HG03558 (cell line): ENCODE results near the gene LRFN3.

Experiments
- ATAC-seq: cut with Tn5 transposase; IDR thresholded peaks from one replicate; pipeline ENCODE4 v1.9.1; 2021; ENCODE audit warnings: moderate number of reproducible peaks; ENCODE audit not compliant: unreplicated experiment; ENCODE audit errors: extremely low read depth

Gene LRFN3

DNA sequence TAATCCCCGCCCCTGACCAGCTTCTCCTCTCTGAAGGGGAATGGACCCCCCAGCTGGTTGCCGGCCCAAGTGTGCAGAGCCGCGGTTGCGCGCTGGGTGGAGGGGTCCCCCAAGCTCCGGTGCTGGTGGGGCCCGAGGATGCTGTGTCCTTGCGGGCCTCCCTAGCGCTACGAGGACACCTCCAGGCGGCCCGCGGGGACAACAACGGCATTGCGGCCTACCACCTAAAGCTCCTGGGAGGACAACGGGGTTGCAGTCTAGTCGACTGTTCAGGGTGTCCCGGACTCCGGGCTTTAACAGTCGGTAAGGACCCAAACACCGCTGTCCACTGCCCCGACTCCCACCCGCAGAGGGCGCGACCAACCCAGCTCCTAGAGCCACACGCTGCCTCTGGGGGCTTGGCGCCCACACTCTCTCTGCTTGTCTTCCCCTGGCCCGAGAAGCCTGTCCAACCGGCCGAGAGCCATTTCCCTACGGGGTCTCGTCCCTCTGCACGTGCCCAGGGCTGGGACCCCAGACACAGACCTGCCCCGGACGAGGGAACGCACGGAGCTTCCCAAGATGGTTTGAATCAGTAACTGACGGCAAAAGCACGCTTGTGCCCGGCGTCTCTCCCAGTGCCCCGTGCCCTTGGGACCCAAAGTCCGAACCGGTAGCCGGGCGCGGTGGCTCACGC lies 57.9 kb downstream of the LRFN3 start:
- ATAC-seq: no peak
